ENCODE results near the gene TRPM1.
"Not testable (repeated sequence)": the region's sequence is repeated elsewhere in the genome, so short reads cannot be mapped to it uniquely, and the experiment has no call there.

TRPM1 gene

GRCh38 chr15:31125061-31125460 lies 23.5 kb upstream of the TRPM1 start:
- DNase-seq (ENCODE audit: low read depth) = no peak

GRCh38 chr15:31116423-31117030 lies 15.0 kb upstream of the TRPM1 start:
- DNase-seq (ENCODE audit: low read depth) = no peak

GRCh38 chr15:31111091-31111647 lies 9.6 kb upstream of the TRPM1 start:
- DNase-seq (ENCODE audit: low read depth) = no peak

DNA sequence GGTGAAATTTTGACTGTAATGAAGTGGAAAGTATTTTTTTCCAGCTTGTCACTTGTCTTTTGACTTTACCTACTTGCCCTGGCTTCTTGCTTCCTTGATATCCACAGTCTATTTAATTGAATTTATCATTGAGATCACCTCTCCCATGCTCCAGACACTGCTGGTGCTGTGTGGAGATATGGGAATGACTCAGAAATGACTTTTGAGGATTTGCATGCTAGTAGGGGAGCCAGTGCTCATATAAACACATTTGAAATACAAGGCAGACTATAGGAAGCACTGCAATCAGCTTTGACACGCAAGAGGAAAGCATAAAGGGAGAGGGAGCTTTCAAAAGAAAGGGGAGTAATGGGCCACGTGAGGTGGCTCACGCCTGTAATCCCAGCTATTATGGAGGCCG lies 7.3 kb upstream of the TRPM1 start:
- no peak for DNase-seq (ENCODE audit: low read depth)

GRCh38 chr15:31106495-31107300 lies 5.2 kb upstream of the TRPM1 start:
- no peak for DNase-seq (ENCODE audit: low read depth)

DNA sequence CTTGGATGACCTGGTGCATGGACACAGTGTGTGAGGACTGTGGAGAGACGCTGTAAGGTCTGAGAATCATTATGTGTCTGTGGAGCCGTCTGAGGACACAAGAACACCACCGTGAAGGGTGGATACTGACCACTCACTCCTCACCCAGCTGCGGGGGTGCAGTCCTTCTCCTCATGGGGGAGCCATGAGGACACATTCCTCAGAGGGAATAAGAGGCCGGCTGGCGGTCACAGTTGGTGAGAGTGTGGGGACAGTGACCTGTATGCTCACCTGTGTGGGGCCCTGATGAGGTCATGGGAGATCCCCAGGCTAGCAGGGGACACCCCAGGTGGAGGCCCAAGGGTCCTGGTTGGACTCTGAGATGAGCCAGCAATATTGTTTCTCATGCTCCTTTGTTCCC lies 2.5 kb upstream of the TRPM1 start:
- DNase-seq (ENCODE audit: low read depth) = no peak

DNA sequence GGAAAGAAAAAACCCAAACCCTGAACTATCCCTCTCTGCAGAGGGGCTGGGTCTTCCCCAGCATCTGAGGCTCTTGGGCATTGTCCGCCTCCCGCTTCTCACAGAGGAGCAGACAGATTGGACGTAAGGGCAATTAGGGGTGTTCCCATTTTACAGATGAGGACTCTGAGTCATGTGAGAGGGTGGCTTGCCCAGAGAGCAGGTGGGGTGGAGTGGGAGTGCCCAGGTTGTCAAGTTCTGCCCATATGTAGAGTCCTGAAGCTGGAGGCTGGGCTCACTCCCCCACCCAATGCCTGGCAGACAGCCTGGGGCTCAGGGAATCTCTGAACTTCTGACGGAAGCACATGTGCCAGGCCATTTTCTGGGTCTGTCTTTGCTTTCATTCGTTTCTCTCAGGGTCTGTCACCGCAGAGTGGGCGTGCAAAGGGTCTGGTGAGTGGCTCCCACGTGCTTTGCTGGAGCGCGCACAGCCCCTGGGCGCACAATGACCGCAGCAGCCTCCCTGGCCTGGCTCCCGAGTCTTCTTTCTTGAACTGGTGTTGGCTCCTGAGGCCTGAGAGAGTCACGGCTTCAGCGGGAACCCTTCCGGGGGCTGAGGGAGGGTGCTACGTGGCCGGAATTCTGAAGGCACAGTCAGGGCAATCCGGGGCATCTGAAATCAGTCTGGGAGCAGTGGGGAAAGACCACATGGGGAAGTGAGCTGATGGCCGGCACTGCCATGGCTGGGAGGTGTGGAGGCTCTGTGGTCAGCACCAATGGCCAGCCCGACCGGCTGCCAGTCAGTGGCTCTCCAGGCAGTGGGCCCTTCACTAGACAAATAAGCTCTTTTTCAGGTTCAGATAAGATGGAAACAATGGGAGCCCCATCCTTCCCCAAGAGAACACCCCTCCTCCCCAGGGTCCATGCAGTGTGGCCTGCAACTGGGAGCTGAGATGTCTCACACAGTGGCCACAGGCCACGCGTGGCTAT lies 1.1 kb upstream of the TRPM1 start:
- no peak for DNase-seq (ENCODE audit: low read depth)

DNA sequence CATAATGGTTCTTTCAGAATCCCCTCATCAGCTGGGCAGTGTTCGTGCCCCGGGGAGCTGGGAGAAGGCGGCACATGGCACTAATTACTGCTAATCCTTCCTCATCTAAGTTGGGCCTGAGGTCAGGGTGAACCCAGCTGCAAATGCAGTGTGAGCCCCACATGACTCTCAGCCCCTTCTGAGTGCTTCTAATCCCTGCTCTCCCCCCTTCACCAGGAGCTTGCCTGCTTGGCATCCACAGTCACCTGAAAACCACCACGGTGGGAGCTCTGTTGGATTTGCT lies 455 bp upstream of the TRPM1 start:
- DNase-seq (ENCODE audit: low read depth) = no peak

DNA sequence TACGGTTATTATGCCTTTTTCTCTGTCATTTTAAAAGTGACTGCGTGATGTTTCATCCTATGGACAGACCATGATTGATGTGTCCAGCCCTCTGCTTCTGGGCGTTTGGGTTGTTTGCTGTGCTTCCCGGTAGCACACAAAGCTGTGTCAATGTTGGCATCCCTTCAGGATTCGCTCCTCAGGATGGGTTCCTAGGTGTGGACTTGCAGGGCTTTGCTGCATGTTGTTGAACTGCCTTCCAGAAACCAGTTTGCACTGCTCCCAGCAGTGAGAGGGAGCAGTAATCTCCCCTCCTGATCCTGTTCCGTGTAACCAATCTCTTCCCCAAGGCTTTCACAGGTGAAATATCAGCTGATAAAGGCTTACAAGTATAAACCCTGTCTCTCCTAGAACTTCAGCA lies 787 bp downstream of the TRPM1 start:
- no peak for DNase-seq (ENCODE audit: low read depth)

DNA sequence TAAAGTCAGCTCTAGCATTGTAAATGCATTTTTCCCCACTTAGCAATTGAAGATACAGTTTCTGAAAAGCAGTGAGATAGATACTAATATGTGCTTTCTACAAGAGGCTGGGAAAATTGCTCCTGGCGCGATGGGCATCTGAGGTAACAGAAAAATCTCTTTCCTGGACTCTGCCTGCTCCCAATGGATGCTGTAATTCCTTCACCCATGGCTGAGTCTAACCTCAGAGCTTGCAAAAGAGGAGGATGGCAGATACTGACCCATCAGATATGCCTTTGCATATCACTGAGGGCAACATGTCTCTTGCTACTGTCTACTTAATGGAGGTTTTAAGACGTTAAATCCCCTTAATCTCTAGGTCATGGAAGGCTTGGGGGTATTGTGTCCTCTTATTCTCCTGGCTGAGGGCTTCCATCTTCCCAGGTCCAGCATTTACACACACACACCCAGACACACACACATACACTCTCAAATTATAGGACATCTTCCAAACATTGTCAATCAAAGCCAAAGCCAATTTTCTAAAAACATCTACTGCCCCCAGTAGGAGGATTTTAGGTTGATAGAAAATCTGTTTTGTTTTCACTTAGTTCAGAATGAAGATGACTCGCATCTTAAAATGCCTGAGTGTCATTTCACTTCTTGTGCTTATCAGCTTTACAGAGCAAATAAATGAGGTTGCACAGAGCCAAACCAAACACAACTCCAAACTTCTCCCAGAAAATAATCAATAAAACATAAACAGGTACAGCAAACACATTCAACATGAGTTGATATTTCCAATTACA lies 2.4 kb downstream of the TRPM1 start:
- no peak for DNase-seq (ENCODE audit: low read depth)

GRCh38 chr15:31098491-31098917 lies 3.0 kb downstream of the TRPM1 start:
- DNase-seq (ENCODE audit: low read depth) = no peak

DNA sequence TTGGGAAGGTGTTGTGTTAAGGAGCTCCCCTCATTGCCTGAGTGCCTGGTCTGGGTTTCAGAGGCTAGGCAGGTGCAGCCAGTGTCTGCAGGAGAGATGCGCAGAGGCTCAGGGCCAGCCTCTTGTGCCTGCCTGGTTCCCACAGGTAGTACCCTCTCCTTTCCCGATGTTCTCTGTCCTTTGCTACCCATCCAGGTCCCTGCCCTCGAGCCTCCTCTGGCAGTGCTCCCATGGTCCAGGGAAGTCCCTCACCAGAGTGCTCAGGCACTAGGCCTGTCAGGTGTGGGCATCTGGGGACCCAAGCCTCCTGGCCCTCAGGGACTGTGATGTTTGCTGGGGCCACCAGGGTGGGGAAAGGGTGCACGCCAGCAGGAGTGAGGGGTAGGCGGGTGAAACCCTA lies 5.0 kb downstream of the TRPM1 start:
- DNase-seq (ENCODE audit: low read depth) = no peak

- no peak for DNase-seq (ENCODE audit: low read depth)
Measured at GRCh38 chr15:31091481-31091880, 10.0 kb downstream of the TRPM1 start.

DNA sequence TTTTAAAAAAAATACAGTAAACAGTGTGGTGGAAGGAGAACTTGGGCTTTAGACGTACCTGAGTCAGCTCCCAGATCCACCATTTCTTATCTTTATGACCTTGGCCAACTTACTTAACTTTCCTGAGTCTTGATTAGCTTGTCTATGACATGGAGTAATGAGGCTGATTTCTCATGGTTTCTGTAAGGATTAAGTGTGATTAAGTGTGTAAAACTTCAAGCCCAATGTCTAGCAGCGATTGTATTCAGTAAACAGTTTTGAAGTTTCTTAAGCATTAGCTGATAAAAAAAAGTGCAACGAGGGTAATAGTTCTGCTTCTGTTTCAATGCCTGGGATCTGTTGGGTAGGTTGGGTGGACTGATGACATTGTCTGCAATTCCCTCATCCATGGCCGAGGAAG lies 10.8 kb downstream of the TRPM1 start:
- no peak for DNase-seq (ENCODE audit: low read depth)

- no peak for DNase-seq (ENCODE audit: low read depth)
Measured at GRCh38 chr15:31089368-31090047, 12.0 kb downstream of the TRPM1 start.

DNA sequence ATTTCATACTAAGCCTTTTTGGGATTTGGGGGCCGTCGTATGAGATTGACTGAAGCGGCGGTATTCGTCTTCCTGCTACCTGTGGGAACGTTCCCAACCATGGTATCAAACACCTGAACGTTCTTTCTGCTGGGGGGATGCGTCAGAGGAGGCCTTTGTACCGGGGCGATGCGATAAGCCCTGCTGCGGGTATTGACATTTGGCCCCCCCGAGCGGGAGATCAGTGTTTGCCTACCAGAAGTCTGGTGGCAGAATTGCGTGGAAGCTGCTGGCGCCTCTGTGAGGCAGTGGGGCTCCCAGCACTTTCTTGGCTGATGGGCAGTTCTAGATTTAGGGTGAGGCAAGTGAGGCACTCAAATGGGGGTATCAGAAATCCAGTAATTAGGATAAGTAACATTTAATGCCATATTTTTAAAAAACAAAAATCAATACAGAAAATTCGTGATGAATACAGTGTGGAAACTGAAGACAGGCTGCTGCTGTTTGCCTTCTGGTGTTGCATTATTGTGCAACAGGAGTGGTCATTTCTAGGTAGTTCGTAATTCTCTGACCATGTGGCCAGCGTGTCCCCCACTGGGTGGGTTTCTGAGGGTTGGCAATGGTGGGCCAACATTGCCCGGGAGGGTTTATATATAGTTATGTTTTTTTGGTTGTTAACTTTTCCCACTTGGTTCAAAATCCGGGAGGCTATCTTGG lies 12.7 kb downstream of the TRPM1 start:
- no peak for DNase-seq (ENCODE audit: low read depth)

DNA sequence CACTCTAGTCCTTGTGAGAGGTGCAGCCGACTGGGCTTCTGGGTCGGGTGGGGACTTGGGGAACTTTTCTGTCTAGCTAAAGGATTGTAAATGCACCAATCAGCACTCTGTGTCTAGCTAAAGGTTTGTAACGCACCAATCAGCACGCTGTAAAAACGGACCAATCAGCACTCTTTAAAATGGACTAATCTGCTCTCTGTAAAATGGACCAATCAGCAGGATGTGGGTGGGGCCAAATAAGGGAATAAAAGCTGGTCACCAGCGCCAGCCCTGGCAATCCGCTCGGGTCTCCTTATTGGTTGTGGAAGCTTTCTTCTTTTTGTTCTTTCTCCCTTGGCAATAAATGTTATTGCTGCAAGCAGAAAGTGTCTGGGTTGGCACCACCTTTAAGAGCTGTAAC lies 13.5 kb downstream of the TRPM1 start:
- not testable (repeated sequence) for DNase-seq (ENCODE audit: low read depth)

DNA sequence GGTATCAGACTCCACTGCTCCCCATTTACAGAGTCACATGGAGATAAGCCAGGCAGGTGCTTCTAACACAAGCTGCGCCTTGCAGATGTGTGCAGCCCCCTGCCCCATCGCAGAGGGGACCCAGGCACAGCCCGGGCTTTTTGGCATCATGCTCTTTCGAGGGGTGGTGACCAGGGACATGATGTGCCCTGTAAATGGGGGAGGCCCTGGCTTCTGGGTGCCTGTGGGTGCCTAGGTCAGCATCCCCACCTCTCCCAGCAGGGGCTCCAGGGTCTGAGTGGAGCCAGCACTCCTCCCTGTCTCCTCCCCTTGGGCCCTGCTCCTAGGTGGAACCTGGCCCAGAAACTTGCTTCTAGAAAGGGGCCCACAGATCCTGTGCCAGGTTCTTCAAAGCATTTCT lies 15.2 kb downstream of the TRPM1 start:
- DNase-seq (ENCODE audit: low read depth) = no peak

DNA sequence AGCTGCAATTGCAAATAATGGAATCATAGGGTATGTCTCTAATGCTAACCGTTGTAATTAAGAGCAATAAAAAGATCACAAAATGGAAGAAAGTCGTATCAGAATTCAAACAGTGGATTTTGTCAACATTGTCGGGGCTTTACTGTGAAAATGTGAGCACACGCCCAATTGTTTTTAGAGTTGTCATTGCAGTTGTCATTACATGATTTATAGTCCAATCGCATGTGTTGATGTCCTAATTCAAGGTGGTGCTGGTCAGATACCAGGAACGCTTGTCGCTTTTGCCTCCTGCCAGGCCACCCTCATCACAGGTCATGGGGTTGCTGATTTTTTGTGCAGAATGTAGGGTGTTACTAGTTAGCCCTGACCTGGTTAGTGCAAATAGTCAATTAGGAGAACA lies 16.2 kb downstream of the TRPM1 start:
- no peak for DNase-seq (ENCODE audit: low read depth)

DNA sequence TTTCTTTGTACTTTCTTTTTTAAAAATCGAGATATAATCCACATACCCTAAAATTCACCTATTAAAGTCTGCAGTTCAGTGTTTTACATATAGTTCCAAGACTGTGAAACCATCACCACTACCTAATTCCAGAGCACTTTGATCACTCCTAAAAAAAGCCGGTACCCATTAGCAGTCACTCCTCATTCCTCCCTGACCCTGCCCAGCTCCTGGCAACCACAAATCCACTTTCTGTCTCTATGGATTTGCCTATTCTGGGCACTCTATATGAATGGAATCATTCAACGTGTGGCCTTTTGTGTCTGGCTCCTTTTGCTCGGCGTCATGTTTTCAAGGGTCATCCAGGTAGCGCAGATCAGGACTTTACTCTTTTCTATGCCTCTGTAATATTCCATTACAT lies 17.3 kb downstream of the TRPM1 start:
- no peak for DNase-seq (ENCODE audit: low read depth)

GRCh38 chr15:31083370-31083780 lies 18.1 kb downstream of the TRPM1 start:
- no peak for DNase-seq (ENCODE audit: low read depth)
